ENCODE results near the gene MEMO1.

DNA sequence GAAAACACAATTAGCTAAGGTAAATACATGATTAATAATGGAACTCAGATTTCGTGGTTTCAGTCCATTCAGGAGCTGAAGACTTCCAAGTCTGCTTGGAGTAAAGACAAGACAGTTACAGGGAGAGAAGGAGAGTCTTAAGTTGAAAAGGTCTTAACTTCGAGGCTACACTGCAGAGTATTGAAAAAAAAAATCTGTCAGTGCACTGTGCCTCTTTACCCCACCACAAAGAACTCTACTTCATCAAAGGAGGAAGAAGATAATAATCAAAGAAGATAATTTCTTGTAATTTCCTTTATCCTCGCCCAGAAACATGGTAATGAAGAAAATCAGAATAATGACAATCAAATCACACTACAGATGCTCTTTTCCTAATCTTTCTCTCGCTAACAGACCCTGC is 75.4 kb downstream of the MEMO1 start:
- TF ChIP-seq, protein P1, sequence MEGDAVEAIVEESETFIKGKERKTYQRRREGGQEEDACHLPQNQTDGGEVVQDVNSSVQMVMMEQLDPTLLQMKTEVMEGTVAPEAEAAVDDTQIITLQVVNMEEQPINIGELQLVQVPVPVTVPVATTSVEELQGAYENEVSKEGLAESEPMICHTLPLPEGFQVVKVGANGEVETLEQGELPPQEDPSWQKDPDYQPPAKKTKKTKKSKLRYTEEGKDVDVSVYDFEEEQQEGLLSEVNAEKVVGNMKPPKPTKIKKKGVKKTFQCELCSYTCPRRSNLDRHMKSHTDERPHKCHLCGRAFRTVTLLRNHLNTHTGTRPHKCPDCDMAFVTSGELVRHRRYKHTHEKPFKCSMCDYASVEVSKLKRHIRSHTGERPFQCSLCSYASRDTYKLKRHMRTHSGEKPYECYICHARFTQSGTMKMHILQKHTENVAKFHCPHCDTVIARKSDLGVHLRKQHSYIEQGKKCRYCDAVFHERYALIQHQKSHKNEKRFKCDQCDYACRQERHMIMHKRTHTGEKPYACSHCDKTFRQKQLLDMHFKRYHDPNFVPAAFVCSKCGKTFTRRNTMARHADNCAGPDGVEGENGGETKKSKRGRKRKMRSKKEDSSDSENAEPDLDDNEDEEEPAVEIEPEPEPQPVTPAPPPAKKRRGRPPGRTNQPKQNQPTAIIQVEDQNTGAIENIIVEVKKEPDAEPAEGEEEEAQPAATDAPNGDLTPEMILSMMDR (IDR thresholded peaks at IDR 0.05; ENCODE audit: extremely low read depth in 1 of 2, insufficient read depth in 1 of 2, low read depth in 1 of 2, low read length in 2 of 2) = no peak
- TF ChIP-seq POLR2A (IDR thresholded peaks at IDR 0.05; ENCODE audit: low read depth, low read length) (no peak), EZH2 (IDR thresholded peaks at IDR 0.05; ENCODE audit: borderline replicate concordance, low read depth, low read length, severe bottlenecking) (no peak), FOS (IDR thresholded peaks at IDR 0.05; ENCODE audit: borderline replicate concordance, insufficient read depth, low read length) (no peak), MYC (IDR thresholded peaks at IDR 0.05; ENCODE audit: low read depth, low read length) (no peak), POLR2AphosphoS5 (IDR thresholded peaks at IDR 0.05; ENCODE audit: insufficient read depth, low read depth, low read length) (no peak), GATA2 (IDR thresholded peaks at IDR 0.05; ENCODE audit: insufficient read depth, insufficient read length, low read depth, low read length) (no peak)
- TF ChIP-seq, protein P2, sequence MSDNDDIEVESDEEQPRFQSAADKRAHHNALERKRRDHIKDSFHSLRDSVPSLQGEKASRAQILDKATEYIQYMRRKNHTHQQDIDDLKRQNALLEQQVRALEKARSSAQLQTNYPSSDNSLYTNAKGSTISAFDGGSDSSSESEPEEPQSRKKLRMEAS (IDR thresholded peaks at IDR 0.05; ENCODE audit: insufficient read depth, insufficient read length) = no peak

All from endothelial cell of umbilical vein (primary cell).